GM19397 (cell line): ENCODE data around the gene STPG2.

ENCODE experiments used
- ATAC-seq: cut with Tn5 transposase; IDR thresholded peaks from one replicate; pipeline ENCODE4 v1.9.1; 2021; ENCODE audit warnings: mild to moderate bottlenecking, moderate library complexity; ENCODE audit not compliant: unreplicated experiment

Gene STPG2

GRCh38 chr4:97525236-97525635, 618.0 kb downstream of the STPG2 start:
- ATAC-seq: no peak

- ATAC-seq: no peak
Measured at GRCh38 chr4:97517939-97518338, 625.3 kb downstream of the STPG2 start.

DNA sequence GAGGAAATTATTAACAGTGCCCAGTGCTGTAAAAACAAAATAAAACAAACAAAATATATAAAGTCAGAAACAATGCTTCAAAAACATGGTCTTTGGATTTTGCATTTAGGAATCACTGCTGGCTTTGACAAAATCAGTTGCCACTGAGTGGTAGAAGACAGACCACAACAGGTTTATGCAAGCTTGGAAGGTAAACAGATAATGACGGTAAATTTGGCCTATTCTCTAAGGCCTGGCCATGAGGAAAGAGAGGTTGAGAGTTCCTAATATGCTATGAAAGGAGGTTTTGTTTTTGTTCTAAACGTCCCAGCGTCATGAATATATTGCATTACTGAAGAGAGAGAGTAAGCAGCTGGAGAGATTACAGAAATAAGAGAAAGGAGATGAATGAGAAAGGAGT, 629.4 kb downstream of the STPG2 start:
- no peak for ATAC-seq
